Fibroblast of pulmonary artery (primary cell): ENCODE data around the gene DNMT1.

Experiments used
- DNase-seq: peaks from one replicate; pipeline ENCODE4 v3.0.0-alpha.2; 2010; ENCODE audit warnings: low read depth
- H3K4me3 ChIP-seq: replicated peaks from 2 replicates; pipeline ENCODE4 v1.5.1; 2011; ENCODE audit warnings: low read depth, mild to moderate bottlenecking, control low read depth, low read length, moderate library complexity
- TF ChIP-seq, protein P1 (sequence below): IDR thresholded peaks from 2 replicates; pipeline ENCODE4 v1.5.1; 2011; ENCODE audit warnings: mild to moderate bottlenecking, control low read depth, low read length, inconsistent platforms; ENCODE audit errors: missing control alignments

Gene DNMT1

DNA sequence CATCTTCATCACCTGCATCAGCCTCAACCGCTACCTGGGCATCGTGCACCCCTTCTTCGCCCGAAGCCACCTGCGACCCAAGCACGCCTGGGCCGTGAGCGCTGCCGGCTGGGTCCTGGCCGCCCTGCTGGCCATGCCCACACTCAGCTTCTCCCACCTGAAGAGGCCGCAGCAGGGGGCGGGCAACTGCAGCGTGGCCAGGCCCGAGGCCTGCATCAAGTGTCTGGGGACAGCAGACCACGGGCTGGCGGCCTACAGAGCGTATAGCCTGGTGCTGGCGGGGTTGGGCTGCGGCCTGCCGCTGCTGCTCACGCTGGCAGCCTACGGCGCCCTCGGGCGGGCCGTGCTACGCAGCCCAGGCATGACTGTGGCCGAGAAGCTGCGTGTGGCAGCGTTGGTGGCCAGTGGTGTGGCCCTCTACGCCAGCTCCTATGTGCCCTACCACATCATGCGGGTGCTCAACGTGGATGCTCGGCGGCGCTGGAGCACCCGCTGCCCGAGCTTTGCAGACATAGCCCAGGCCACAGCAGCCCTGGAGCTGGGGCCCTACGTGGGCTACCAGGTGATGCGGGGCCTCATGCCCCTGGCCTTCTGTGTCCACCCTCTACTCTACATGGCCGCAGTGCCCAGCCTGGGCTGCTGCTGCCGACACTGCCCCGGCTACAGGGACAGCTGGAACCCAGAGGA is 80.6 kb downstream of the DNMT1 start:
- no peak for DNase-seq
- TF ChIP-seq, protein P1, sequence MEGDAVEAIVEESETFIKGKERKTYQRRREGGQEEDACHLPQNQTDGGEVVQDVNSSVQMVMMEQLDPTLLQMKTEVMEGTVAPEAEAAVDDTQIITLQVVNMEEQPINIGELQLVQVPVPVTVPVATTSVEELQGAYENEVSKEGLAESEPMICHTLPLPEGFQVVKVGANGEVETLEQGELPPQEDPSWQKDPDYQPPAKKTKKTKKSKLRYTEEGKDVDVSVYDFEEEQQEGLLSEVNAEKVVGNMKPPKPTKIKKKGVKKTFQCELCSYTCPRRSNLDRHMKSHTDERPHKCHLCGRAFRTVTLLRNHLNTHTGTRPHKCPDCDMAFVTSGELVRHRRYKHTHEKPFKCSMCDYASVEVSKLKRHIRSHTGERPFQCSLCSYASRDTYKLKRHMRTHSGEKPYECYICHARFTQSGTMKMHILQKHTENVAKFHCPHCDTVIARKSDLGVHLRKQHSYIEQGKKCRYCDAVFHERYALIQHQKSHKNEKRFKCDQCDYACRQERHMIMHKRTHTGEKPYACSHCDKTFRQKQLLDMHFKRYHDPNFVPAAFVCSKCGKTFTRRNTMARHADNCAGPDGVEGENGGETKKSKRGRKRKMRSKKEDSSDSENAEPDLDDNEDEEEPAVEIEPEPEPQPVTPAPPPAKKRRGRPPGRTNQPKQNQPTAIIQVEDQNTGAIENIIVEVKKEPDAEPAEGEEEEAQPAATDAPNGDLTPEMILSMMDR, result no peak

DNA sequence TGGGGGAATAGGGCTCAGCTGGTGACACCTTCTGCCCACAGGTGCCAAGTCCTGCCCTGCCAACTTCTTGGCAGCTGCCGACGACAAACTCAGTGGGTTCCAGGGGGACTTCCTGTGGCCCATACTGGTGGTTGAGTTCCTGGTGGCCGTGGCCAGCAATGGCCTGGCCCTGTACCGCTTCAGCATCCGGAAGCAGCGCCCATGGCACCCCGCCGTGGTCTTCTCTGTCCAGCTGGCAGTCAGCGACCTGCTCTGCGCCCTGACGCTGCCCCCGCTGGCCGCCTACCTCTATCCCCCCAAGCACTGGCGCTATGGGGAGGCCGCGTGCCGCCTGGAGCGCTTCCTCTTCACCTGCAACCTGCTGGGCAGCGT is 81.2 kb downstream of the DNMT1 start:
- no peak overlapping the region for H3K4me3 ChIP-seq
- DNase-seq, result no peak
- TF ChIP-seq, protein P1, result no peak

More for the DNA sequence above, 80.6 kb downstream of the DNMT1 start:
- no peak overlapping the region for H3K4me3 ChIP-seq

DNA sequence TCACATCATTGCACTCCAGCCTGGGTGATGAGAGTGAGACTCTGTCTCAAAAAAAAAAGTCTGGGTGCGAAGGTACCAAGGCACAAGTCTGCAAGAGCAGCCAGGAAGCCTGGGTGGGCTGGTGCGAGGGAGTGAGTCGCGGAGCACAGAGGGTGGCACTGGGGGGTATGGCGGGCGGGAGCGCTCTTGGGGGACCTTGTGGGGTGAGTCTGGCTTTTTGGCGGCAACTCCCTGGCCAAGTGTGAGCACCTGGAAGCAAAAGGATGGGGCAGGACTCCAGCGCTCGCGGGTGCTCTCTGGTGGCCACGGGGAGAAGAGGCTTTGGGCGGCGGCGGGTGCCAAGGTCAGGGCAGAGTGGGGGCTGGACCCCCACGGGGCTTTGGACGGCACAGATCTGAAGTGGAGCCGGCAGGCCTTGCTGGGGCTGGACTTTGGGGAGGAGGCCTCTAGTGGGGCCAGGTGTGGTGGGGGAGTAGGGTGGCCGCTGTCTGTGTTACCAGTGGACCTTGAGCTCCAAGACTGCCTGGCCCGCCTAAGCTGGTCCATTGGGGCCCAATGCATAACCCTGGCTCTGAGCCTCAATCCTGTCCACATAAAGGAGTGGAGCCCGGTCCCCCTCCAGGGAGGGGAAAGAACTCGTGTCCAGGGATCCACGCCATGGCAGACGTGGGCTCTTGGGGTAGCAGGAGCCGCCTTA is 81.7 kb downstream of the DNMT1 start:
- peak; percentile 44 for DNase-seq
- TF ChIP-seq, protein P1, result peak; percentile 57
- no peak overlapping the region for H3K4me3 ChIP-seq

DNA sequence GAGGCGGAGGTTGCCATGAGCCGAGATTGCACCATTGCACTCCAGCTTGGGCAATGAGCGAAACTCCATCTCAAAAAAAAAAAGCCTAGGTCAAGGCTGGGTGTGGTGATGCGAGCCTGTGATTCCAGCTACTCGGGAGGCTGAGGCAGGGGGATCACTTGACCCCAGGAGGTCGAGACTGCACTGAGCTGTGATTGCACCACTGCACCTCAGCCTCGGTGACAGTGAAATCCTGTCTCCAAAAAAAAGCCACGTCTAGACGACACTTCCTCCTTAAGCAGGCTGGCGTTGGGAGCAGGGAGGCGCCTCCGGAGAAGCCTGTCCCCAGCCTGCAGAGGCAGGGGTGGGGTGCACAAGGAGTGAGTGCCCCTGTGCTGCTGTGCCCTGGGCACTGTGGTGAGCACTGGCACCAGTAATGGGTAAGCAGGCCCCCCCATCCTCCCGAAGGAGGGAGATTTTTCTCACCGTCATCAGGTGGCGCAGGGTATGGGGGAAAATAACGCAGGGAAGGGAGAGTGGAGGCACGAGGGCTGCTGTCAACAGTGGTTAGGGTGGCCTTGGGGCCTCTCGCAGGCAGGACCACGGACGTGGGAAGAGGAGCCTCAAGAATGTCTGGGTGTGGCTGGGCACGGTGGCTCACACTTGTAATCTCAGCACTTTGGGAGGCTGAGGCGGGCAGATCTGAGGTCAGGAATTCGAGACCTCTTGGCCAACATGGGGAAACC is 82.6 kb downstream of the DNMT1 start:
- no peak for DNase-seq
- no peak overlapping the region for H3K4me3 ChIP-seq
- TF ChIP-seq, protein P1, result no peak

DNA sequence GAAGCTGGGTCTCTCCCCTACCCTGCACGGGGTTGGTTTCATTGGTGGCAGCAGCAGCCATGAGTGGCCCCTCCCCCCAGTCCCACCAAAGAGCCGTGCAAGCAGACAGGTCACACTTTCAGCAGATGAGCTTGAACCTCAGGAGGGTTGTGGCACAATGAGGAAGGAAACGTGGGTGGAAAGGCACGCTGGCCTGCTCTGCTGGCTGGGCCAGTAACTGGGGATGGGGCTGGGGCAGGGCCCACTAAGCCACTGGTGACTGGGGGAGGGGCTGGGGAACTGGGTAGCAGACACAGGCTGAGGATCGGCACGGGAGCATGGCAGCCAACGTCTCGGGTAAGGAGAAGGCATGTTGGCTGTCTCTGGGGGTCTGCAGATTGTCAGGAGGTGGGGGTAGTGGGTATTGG is 83.3 kb downstream of the DNMT1 start, which contains the start of gene P2RY11:
Gene P2RY11 (plus strand): TSS at position 289 of the 407 bp plus-strand sequence. CDS start 29 bp downstream, at position 318.
- TF ChIP-seq, protein P1, result no peak
- no peak within 1 kb of the TSS for H3K4me3 ChIP-seq
- DNase-seq, result no peak

DNA sequence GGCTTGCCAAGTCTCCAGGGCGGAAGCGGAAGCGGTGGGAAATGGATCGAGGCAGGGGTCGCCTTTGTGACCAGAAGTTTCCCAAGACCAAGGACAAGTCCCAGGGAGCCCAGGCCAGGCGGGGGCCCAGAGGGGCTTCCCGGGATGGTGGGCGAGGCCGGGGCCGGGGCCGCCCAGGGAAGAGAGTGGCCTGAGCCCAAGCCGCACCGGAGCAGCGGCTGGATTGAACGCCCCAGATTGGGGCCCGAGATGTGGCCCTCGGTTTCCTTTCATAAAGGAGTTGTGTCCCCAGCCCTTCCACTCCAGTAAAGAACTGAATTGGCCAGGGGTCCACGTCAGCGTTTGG is 83.8 kb downstream of the DNMT1 start:
- no peak for DNase-seq
- no peak overlapping the region for H3K4me3 ChIP-seq
- TF ChIP-seq, protein P1, result no peak
